ENCODE data around the gene ERC2.
"Not testable (repeated sequence)": the region's sequence is repeated elsewhere in the genome, so short reads cannot be mapped to it uniquely, and the experiment has no call there.

ERC2 gene

GRCh38 chr3:56291953-56292352 is 176.3 kb downstream of the ERC2 start:
- no peak for DNase-seq (ENCODE audit: insufficient read length, low spot score)
- no peak for FAIRE-seq
- TF ChIP-seq POLR2A (IDR thresholded peaks at IDR 0.05; ENCODE audit: low read depth, low read length) (no peak), TAF1 (IDR thresholded peaks at IDR 0.05; ENCODE audit: low read depth, low read length) (no peak), POU2F2 (IDR thresholded peaks at IDR 0.05; ENCODE audit: low read depth, low read length) (0 out of 2 replicates have a peak, but pooled peaks have one; percentile 28), PAX5 (IDR thresholded peaks at IDR 0.05; ENCODE audit: insufficient read depth, low read length, severe bottlenecking) (no peak), POLR2AphosphoS5 (IDR thresholded peaks at IDR 0.05; ENCODE audit: low read depth, low read length) (no peak)

DNA sequence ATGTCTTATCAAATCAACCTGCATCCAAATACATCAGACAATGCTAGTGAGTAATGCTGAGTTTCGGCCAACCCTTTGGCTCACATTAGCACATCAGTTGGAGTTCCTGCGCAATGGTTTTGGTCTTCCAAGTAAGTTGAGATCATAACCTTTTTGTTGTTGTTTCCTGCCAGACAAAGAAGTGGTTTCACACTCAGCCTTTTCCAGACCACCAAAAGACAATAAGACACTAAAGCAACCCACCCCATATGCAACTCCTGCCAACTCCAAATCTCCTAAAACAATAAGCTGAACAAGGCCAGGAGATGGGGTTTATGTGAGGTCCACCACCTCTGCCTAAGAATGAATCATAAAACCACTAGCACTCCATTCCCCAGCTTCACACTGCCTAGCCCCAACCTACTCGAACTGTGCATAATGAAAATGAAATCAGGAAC is 177.0 kb downstream of the ERC2 start:
- TF ChIP-seq SPI1 (IDR thresholded peaks at IDR 0.05; ENCODE audit: low read depth, low read length) = 0 out of 2 replicates have a peak, but pooled peaks have one; percentile 11
- no peak for TF ChIP-seq POLR2A (IDR thresholded peaks at IDR 0.05; ENCODE audit: low read depth, low read length)
- TF ChIP-seq TAF1 (IDR thresholded peaks at IDR 0.05; ENCODE audit: low read depth, low read length) = no peak
- DNase-seq (ENCODE audit: insufficient read length, low spot score) (no peak), FAIRE-seq (no peak)

DNA sequence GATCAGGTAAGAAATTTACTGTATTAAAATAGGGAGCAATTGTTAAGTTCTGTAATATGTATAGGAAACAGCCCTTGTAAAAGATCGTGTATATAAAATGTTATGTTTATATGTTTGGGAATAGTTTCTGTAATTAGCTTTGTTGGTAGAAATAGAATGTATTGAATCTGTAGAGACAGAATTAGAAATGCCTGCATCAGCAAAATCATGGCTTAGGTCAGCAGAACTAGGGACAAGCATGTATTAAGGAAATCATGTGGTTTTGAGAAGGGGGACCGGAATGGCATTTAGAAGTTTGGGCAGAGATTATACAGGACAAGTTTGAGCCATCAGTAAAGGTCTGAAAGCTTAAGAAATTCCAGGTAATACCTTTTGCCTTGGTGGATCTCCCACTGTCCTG is 177.9 kb downstream of the ERC2 start:
- TF ChIP-seq POU2F2 (IDR thresholded peaks at IDR 0.05; ENCODE audit: low read depth, low read length) (no peak), TAF1 (IDR thresholded peaks at IDR 0.05; ENCODE audit: low read depth, low read length) (no peak), POLR2A (IDR thresholded peaks at IDR 0.05; ENCODE audit: low read depth, low read length) (no peak), SPI1 (IDR thresholded peaks at IDR 0.05; ENCODE audit: low read depth, low read length) (no peak), PAX5 (IDR thresholded peaks at IDR 0.05; ENCODE audit: insufficient read depth, low read length, severe bottlenecking) (no peak), POLR2AphosphoS5 (IDR thresholded peaks at IDR 0.05; ENCODE audit: low read depth, low read length) (no peak)
- FAIRE-seq (no peak), DNase-seq (ENCODE audit: insufficient read length, low spot score) (no peak)

DNA sequence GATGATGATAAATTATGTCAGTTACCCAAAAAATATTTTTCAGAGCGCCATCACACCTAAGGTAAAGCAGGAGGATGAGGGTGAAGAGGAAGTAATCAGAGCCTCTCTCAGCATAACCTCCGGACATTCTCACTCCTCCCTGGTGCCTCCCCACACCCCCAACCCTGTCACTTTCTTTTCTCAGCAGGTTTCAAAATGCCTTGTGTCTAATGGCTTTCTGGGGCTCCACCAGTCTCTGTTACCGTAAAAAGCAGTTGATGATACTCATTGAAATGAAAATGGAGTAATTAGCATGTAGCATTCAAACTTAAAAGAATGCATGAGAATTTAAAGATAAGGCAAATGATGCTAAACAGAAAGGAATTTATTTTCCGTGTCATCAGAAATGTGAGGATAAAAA is 180.0 kb downstream of the ERC2 start:
- DNase-seq (ENCODE audit: insufficient read length, low spot score) (no peak), FAIRE-seq (no peak)
- no peak for TF ChIP-seq SPI1 (IDR thresholded peaks at IDR 0.05; ENCODE audit: low read depth, low read length)
- no peak for TF ChIP-seq PAX5 (IDR thresholded peaks at IDR 0.05; ENCODE audit: insufficient read depth, low read length, severe bottlenecking)
- TF ChIP-seq POLR2AphosphoS5 (IDR thresholded peaks at IDR 0.05; ENCODE audit: low read depth, low read length) = no peak
- TF ChIP-seq TAF1 (IDR thresholded peaks at IDR 0.05; ENCODE audit: low read depth, low read length) = no peak
- no peak for TF ChIP-seq POU2F2 (IDR thresholded peaks at IDR 0.05; ENCODE audit: low read depth, low read length)
- no peak for TF ChIP-seq POLR2A (IDR thresholded peaks at IDR 0.05; ENCODE audit: low read depth, low read length)

DNA sequence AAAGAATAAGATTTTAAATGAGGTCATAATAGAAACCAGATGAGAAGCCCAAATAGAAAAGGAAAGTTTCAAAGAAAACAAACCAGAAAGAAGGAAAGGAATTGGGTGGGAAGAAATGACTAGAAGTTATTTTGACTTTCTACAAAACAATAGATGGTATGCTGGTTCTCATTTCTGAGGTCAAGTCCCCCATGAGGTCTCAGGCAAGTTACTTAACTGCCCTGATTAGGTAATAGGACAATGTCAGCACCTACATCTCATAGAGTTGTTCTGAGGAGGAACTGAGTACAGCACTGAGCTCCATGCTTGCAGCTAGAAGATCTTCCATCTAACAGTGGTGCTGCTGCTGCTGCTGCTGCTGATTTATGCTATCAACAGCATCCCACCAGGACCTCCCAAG is 185.9 kb downstream of the ERC2 start:
- no peak for TF ChIP-seq POLR2AphosphoS5 (IDR thresholded peaks at IDR 0.05; ENCODE audit: low read depth, low read length)
- TF ChIP-seq TAF1 (IDR thresholded peaks at IDR 0.05; ENCODE audit: low read depth, low read length) = no peak
- no peak for TF ChIP-seq SPI1 (IDR thresholded peaks at IDR 0.05; ENCODE audit: low read depth, low read length)
- no peak for TF ChIP-seq POLR2A (IDR thresholded peaks at IDR 0.05; ENCODE audit: low read depth, low read length)
- TF ChIP-seq POU2F2 (IDR thresholded peaks at IDR 0.05; ENCODE audit: low read depth, low read length) = no peak
- TF ChIP-seq PAX5 (IDR thresholded peaks at IDR 0.05; ENCODE audit: insufficient read depth, low read length, severe bottlenecking) = no peak
- DNase-seq (ENCODE audit: insufficient read length, low spot score) (no peak), FAIRE-seq (no peak)

- no peak for DNase-seq (ENCODE audit: insufficient read length, low spot score)
- TF ChIP-seq POLR2AphosphoS5 (IDR thresholded peaks at IDR 0.05; ENCODE audit: low read depth, low read length) (no peak), POLR2A (IDR thresholded peaks at IDR 0.05; ENCODE audit: low read depth, low read length) (no peak), SPI1 (IDR thresholded peaks at IDR 0.05; ENCODE audit: low read depth, low read length) (no peak), PAX5 (IDR thresholded peaks at IDR 0.05; ENCODE audit: insufficient read depth, low read length, severe bottlenecking) (no peak), TAF1 (IDR thresholded peaks at IDR 0.05; ENCODE audit: low read depth, low read length) (no peak), POU2F2 (IDR thresholded peaks at IDR 0.05; ENCODE audit: low read depth, low read length) (no peak)
- FAIRE-seq = no peak
Observed at GRCh38 chr3:56277236-56277635, 191.0 kb downstream of the ERC2 start.

DNA sequence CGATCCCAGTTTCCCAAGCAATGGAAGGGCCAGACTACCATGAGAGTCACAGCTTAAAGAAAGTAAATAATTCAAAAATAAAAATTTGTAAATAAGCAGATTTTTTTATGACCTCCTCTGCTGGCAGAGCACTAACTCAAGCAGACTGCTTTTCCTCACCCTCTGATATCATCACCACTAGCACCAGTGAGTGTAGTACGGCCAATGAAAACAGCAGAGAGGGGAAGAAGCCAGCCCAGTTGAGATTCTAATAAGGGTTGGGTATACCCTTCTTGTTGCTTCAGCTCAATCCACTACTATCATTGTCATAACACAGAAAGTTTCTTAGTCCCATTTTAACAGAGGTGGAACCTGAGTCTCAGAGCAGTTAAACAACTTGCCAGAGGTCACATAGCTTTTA is 193.1 kb downstream of the ERC2 start:
- FAIRE-seq = no peak
- DNase-seq (ENCODE audit: insufficient read length, low spot score) = no peak
- TF ChIP-seq TAF1 (IDR thresholded peaks at IDR 0.05; ENCODE audit: low read depth, low read length) = no peak
- no peak for TF ChIP-seq SPI1 (IDR thresholded peaks at IDR 0.05; ENCODE audit: low read depth, low read length)
- no peak for TF ChIP-seq POU2F2 (IDR thresholded peaks at IDR 0.05; ENCODE audit: low read depth, low read length)
- TF ChIP-seq POLR2AphosphoS5 (IDR thresholded peaks at IDR 0.05; ENCODE audit: low read depth, low read length) = no peak
- no peak for TF ChIP-seq PAX5 (IDR thresholded peaks at IDR 0.05; ENCODE audit: insufficient read depth, low read length, severe bottlenecking)
- TF ChIP-seq POLR2A (IDR thresholded peaks at IDR 0.05; ENCODE audit: low read depth, low read length) = no peak

- no peak for DNase-seq (ENCODE audit: insufficient read length, low spot score)
- FAIRE-seq = no peak
- no peak for TF ChIP-seq SPI1 (IDR thresholded peaks at IDR 0.05; ENCODE audit: low read depth, low read length)
- TF ChIP-seq POU2F2 (IDR thresholded peaks at IDR 0.05; ENCODE audit: low read depth, low read length) = no peak
- no peak for TF ChIP-seq POLR2AphosphoS5 (IDR thresholded peaks at IDR 0.05; ENCODE audit: low read depth, low read length)
- TF ChIP-seq PAX5 (IDR thresholded peaks at IDR 0.05; ENCODE audit: insufficient read depth, low read length, severe bottlenecking) = no peak
- TF ChIP-seq POLR2A (IDR thresholded peaks at IDR 0.05; ENCODE audit: low read depth, low read length) = no peak
- TF ChIP-seq TAF1 (IDR thresholded peaks at IDR 0.05; ENCODE audit: low read depth, low read length) = no peak
Observed at GRCh38 chr3:56269755-56270535, 198.3 kb downstream of the ERC2 start.

DNA sequence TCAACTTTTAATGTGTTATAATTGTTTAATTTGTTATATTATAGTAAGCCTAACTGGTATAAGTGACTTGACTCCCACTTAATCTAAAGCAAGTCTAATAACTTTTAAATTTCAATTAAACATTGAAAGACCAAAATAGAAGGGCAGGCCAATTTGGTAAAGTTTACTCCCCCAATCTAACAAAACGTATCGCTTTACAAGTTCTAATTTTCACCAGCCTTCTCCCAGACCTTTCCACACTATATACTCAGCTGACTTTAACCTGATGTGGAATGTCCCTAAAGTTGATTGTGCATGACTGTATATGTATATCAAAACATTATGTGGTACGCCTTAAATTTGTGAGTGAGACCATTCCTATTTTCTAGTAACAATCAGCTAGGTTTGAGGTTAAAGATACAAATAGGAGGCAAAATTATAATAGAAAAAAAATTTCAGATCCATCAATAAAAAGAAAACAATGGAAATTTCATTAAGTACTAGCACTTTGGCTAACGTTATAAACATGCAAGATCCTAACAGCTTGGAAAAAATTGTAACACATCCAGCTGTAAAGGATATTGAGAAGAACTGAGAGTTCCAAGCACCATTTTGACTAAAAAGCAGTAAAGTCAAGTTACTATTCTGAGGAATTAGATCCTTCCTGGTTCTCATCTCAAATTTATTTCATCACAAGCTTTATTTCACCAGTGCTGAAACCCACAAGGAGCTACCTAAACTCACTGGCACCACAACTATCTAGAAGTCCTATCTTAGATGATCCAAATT is 199.5 kb downstream of the ERC2 start:
- DNase-seq (ENCODE audit: insufficient read length, low spot score) = no peak
- FAIRE-seq = no peak
- TF ChIP-seq PAX5 (IDR thresholded peaks at IDR 0.05; ENCODE audit: insufficient read depth, low read length, severe bottlenecking) = no peak
- no peak for TF ChIP-seq POLR2AphosphoS5 (IDR thresholded peaks at IDR 0.05; ENCODE audit: low read depth, low read length)
- TF ChIP-seq POLR2A (IDR thresholded peaks at IDR 0.05; ENCODE audit: low read depth, low read length) = no peak
- TF ChIP-seq POU2F2 (IDR thresholded peaks at IDR 0.05; ENCODE audit: low read depth, low read length) = no peak
- TF ChIP-seq TAF1 (IDR thresholded peaks at IDR 0.05; ENCODE audit: low read depth, low read length) = no peak
- no peak for TF ChIP-seq SPI1 (IDR thresholded peaks at IDR 0.05; ENCODE audit: low read depth, low read length)

DNA sequence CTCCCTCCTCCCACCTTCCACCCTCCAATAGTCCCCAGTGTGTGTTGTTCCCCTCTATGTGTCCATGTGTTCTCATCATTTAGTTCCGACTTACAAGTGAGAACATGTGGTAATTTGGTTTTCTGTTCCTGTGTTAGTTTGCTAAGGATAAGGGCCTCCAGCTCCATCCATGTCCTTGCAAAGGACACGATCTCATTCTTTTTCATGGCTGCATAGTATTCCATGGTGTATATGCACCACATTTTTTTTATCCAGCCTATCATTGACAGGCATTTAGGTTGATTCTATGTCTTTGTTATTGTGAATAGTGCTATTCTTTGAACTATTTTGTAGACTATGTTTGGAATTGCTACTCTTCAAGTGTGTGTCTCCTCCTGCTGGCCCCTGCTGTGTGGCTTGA is 206.4 kb downstream of the ERC2 start:
- not testable (repeated sequence) for DNase-seq (ENCODE audit: insufficient read length, low spot score); FAIRE-seq
